HCT116 (cell line): ENCODE results near the gene EIPR1.

Experiments used
- CTCF ChIP-seq, 3 experiments: fragments of 200-600 bp in 1 of 3; sonication (generic) in 1 of 3; IDR thresholded peaks in 2 of 3; conservative IDR thresholded peaks in 1 of 3; 2 replicates each; pipeline ENCODE4 v1.5.1; 2012 to 2017; ENCODE audit warnings: low read depth in 2 of 3, low read length in 2 of 3, antibody characterized with exemption in 1 of 3, borderline replicate concordance in 1 of 3, control low read depth in 1 of 3, mild to moderate bottlenecking in 1 of 3, mixed read lengths in 1 of 3, mixed run types in 1 of 3, moderate library complexity in 1 of 3; ENCODE audit not compliant: insufficient read depth in 1 of 3
- EZH2 ChIP-seq: fragments of 200-600 bp; sonication (generic); IDR thresholded peaks from 2 replicates; pipeline ENCODE4 v1.6.1; 2017; ENCODE audit warnings: antibody characterized with exemption, mixed run types
- EZH2phosphoT487 ChIP-seq: fragments of 200-600 bp; IDR thresholded peaks from 2 replicates; pipeline ENCODE4 v1.6.1; 2018; ENCODE audit warnings: antibody characterized with exemption, borderline replicate concordance
- JUND ChIP-seq: IDR thresholded peaks from 2 replicates; pipeline ENCODE4 v1.6.1; 2012
- POLR2A ChIP-seq: IDR thresholded peaks from 2 replicates; pipeline ENCODE4 v1.7.0; 2011; ENCODE audit warnings: borderline replicate concordance; ENCODE audit not compliant: insufficient read depth, insufficient read length; ENCODE audit errors: extremely low read depth
- POLR2AphosphoS5 ChIP-seq: IDR thresholded peaks from 2 replicates; pipeline ENCODE4 v1.6.1; 2011; ENCODE audit warnings: mild to moderate bottlenecking, low read depth, low read length, moderate library complexity
- RAD21 ChIP-seq: IDR thresholded peaks from 2 replicates; pipeline ENCODE4 v1.6.1; 2012; ENCODE audit warnings: low read depth, mild to moderate bottlenecking
- SIN3A ChIP-seq: IDR thresholded peaks from 2 replicates; pipeline ENCODE4 v1.6.1; 2012; ENCODE audit warnings: low read depth
- SRF ChIP-seq: IDR thresholded peaks from 2 replicates; pipeline ENCODE4 v1.6.1; 2012; ENCODE audit warnings: low read depth
- TF ChIP-seq, protein P1 (sequence below): IDR thresholded peaks from 2 replicates; pipeline ENCODE4 v1.6.1; 2011; ENCODE audit warnings: mild to moderate bottlenecking, low read length, moderate library complexity; ENCODE audit not compliant: insufficient replicate concordance; ENCODE audit errors: extremely low read depth

DNA sequence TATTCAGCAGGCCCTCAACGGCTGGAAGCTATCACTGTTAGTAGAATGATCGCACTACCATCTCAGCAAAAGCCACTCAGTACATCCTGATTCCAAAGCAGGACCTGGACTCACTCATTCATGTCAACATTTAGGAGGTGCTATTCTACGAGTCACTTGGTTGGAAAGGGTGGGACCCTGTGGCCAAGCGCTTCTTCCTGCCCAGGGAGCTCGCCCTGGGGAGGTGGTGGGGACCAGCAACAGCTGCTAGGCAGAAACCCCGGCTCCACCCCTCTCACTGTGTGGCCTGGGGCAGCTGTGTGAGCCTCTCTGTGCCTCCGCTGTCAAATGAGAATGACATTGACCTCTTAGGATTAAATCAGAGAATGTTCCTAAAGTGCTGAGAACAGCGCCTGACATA lies 231.4 kb downstream of the EIPR1 start:
- TF ChIP-seq CTCF (IDR thresholded peaks at IDR 0.05 in 2 of 3, conservative IDR thresholded peaks at IDR 0.05 in 1 of 3; ENCODE audit: borderline replicate concordance in 1 of 3, insufficient read depth in 1 of 3, low read depth in 2 of 3, low read length in 2 of 3), result no peak
- no peak for TF ChIP-seq SRF
- TF ChIP-seq EZH2, result no peak
- TF ChIP-seq POLR2A, result no peak
- TF ChIP-seq, protein P1, sequence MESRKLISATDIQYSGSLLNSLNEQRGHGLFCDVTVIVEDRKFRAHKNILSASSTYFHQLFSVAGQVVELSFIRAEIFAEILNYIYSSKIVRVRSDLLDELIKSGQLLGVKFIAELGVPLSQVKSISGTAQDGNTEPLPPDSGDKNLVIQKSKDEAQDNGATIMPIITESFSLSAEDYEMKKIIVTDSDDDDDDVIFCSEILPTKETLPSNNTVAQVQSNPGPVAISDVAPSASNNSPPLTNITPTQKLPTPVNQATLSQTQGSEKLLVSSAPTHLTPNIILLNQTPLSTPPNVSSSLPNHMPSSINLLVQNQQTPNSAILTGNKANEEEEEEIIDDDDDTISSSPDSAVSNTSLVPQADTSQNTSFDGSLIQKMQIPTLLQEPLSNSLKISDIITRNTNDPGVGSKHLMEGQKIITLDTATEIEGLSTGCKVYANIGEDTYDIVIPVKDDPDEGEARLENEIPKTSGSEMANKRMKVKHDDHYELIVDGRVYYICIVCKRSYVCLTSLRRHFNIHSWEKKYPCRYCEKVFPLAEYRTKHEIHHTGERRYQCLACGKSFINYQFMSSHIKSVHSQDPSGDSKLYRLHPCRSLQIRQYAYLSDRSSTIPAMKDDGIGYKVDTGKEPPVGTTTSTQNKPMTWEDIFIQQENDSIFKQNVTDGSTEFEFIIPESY, result no peak
- TF ChIP-seq JUND, result no peak
- TF ChIP-seq RAD21, result no peak
- no peak for TF ChIP-seq EZH2phosphoT487
- TF ChIP-seq POLR2AphosphoS5, result no peak
- TF ChIP-seq SIN3A, result no peak
